H9 (cell line): ENCODE data around the gene HPS3. TPM values are rescaled to one million over a fixed set of nuclear protein-coding genes. Genes with fewer than 3 reads are reported as not detected.

ENCODE experiments used
- DNase-seq: peaks from one replicate; pipeline ENCODE4 v3.0.0-alpha.2; 2017
- H2AFZ ChIP-seq: one replicate; pipeline ENCODE4 v1.6.1; 2013; ENCODE audit warnings: mild to moderate bottlenecking, low read length, control low read depth, moderate library complexity
- H2AK5ac ChIP-seq: 2 replicates; pipeline ENCODE4 v1.6.1; 2013; ENCODE audit warnings: low read length, control low read depth, mixed read lengths; ENCODE audit not compliant: insufficient read length
- H2BK120ac ChIP-seq: one replicate; pipeline ENCODE4 v1.6.1; 2013; ENCODE audit warnings: low read depth, mild to moderate bottlenecking, low read length, control low read depth, inconsistent platforms; ENCODE audit not compliant: poor library complexity, severe bottlenecking
- H2BK12ac ChIP-seq: 2 replicates; pipeline ENCODE4 v1.6.1; 2013; ENCODE audit warnings: low read length, control low read depth, mixed read lengths, low read depth; ENCODE audit not compliant: insufficient read length
- H2BK15ac ChIP-seq: 2 replicates; pipeline ENCODE4 v1.6.1; 2013; ENCODE audit warnings: low read depth, low read length, control low read depth
- H2BK20ac ChIP-seq: one replicate; pipeline ENCODE4 v1.6.1; 2013; ENCODE audit warnings: low read depth, mild to moderate bottlenecking, low read length, control low read depth, inconsistent platforms; ENCODE audit not compliant: poor library complexity, severe bottlenecking
- H2BK5ac ChIP-seq: 2 replicates; pipeline ENCODE4 v1.6.1; 2013; ENCODE audit warnings: low read length, control low read depth, mixed read lengths; ENCODE audit not compliant: insufficient read length
- H3K14ac ChIP-seq: 2 replicates; pipeline ENCODE4 v1.6.1; 2013; ENCODE audit warnings: low read length, control low read depth; ENCODE audit not compliant: insufficient read depth
- H3K18ac ChIP-seq: 2 replicates; pipeline ENCODE4 v1.6.1; 2013; ENCODE audit warnings: low read depth, mild to moderate bottlenecking, mixed read lengths, low read length, control low read depth; ENCODE audit not compliant: insufficient read length
- H3K23ac ChIP-seq: 2 replicates; pipeline ENCODE4 v1.6.1; 2013; ENCODE audit warnings: low read length, control low read depth, mixed read lengths, low read depth; ENCODE audit not compliant: insufficient read length
- H3K23me2 ChIP-seq: 2 replicates; pipeline ENCODE4 v1.6.1; 2013; ENCODE audit warnings: low read depth, mild to moderate bottlenecking, mixed read lengths, low read length, control low read depth; ENCODE audit not compliant: insufficient read length, poor library complexity, severe bottlenecking
- H3K27ac ChIP-seq: 2 replicates; pipeline ENCODE4 v1.5.1; 2013; ENCODE audit warnings: low read length, control low read depth, mixed read lengths, low read depth; ENCODE audit not compliant: insufficient read length
- H3K27me3 ChIP-seq: 2 replicates; pipeline ENCODE4 v1.6.1; 2013; ENCODE audit warnings: low read length, control low read depth, inconsistent platforms; ENCODE audit not compliant: insufficient read depth
- H3K4ac ChIP-seq: 2 replicates; pipeline ENCODE4 v1.6.1; 2013; ENCODE audit warnings: low read depth, mild to moderate bottlenecking, control low read depth, inconsistent platforms, low read length, moderate library complexity
- H3K4me1 ChIP-seq: 2 replicates; pipeline ENCODE4 v1.6.1; 2013; ENCODE audit warnings: low read length, control low read depth, inconsistent platforms; ENCODE audit not compliant: insufficient read depth
- H3K4me2 ChIP-seq: 2 replicates; pipeline ENCODE4 v1.6.1; 2013; ENCODE audit warnings: low read length, control low read depth, mixed read lengths; ENCODE audit not compliant: insufficient read length, insufficient read depth
- H3K56ac ChIP-seq: 2 replicates; pipeline ENCODE4 v1.6.1; 2013; ENCODE audit warnings: low read depth, mild to moderate bottlenecking, mixed read lengths, low read length, control low read depth; ENCODE audit not compliant: insufficient read length
- H3K79me1 ChIP-seq: 2 replicates; pipeline ENCODE4 v1.6.1; 2013; ENCODE audit warnings: low read depth, mild to moderate bottlenecking, moderate library complexity, low read length, control low read depth, inconsistent platforms; ENCODE audit not compliant: insufficient read depth, poor library complexity, severe bottlenecking
- H3K79me2 ChIP-seq: 2 replicates; pipeline ENCODE4 v1.6.1; 2013; ENCODE audit warnings: low read length, control low read depth, inconsistent platforms; ENCODE audit not compliant: insufficient read depth
- H3K9ac ChIP-seq: 2 replicates; pipeline ENCODE4 v1.6.1; 2013; ENCODE audit warnings: low read length, control low read depth, mixed read lengths; ENCODE audit not compliant: insufficient read length; ENCODE audit errors: extremely low read depth
- H3K9me3 ChIP-seq: one replicate; pipeline ENCODE4 v1.6.1; 2013; ENCODE audit warnings: low read depth, low read length, inconsistent platforms; ENCODE audit not compliant: control insufficient read depth
- H3T11ph ChIP-seq: one replicate; pipeline ENCODE4 v1.6.1; 2013; ENCODE audit warnings: mild to moderate bottlenecking, low read length, control low read depth, inconsistent platforms
- H4K20me1 ChIP-seq: one replicate; pipeline ENCODE4 v1.6.1; 2013; ENCODE audit not compliant: control insufficient read depth, insufficient read length, insufficient read depth
- H4K5ac ChIP-seq: 2 replicates; pipeline ENCODE4 v1.6.1; 2013; ENCODE audit warnings: low read depth, mild to moderate bottlenecking, mixed read lengths, low read length, control low read depth; ENCODE audit not compliant: insufficient read length
- H4K8ac ChIP-seq: replicated peaks from 2 replicates; pipeline ENCODE4 v1.6.1; 2013; ENCODE audit warnings: low read length, control low read depth, mixed read lengths, low read depth; ENCODE audit not compliant: insufficient read length
- H4K91ac ChIP-seq: 2 replicates; pipeline ENCODE4 v1.6.1; 2013; ENCODE audit warnings: low read depth, mild to moderate bottlenecking, moderate library complexity, mixed read lengths, low read length, control low read depth; ENCODE audit not compliant: insufficient read length
- H3K27ac Mint-ChIP-seq, 3 experiments: 2 replicates in 2 of 3; 3 replicates in 1 of 3; pipeline ENCODE4 v1.8.0; 2020 to 2021; ENCODE audit warnings: mixed read lengths in 3 of 3, mild to moderate bottlenecking in 1 of 3, moderate library complexity in 1 of 3
- H3K27me3 Mint-ChIP-seq: 2 replicates; pipeline ENCODE4 v1.8.0; 2021; ENCODE audit warnings: low read depth, mild to moderate bottlenecking, moderate library complexity, mixed read lengths
- H3K36me3 Mint-ChIP-seq, 3 experiments: 2 replicates in 2 of 3; 3 replicates in 1 of 3; pipeline ENCODE4 v1.8.0; 2020 to 2021; ENCODE audit warnings: low read depth in 3 of 3, mixed read lengths in 3 of 3; ENCODE audit not compliant: insufficient read depth in 1 of 3
- H3K4me1 Mint-ChIP-seq, 2 experiments: 2 replicates each; pipeline ENCODE4 v1.8.0; 2020; ENCODE audit warnings: mixed read lengths in 2 of 2
- H3K4me3 Mint-ChIP-seq, 2 experiments: 2 replicates in 1 of 2; 3 replicates in 1 of 2; pipeline ENCODE4 v1.8.0; 2020 to 2021; ENCODE audit warnings: mild to moderate bottlenecking in 2 of 2, mixed read lengths in 2 of 2, moderate library complexity in 1 of 2
- H3K9me3 Mint-ChIP-seq, 2 experiments: 2 replicates in 1 of 2; 3 replicates in 1 of 2; pipeline ENCODE4 v1.8.0; 2020; ENCODE audit warnings: mild to moderate bottlenecking in 2 of 2, mixed read lengths in 2 of 2, moderate library complexity in 1 of 2
- CTCF ChIP-seq: fragments of 200-600 bp; sonication (generic); conservative IDR thresholded peaks from 3 replicates; pipeline ENCODE4 v1.8.0; 2021; ENCODE audit warnings: antibody characterized with exemption, mild to moderate bottlenecking
- WGBS: extraction: QIAGEN DNeasy Blood & Tissue Kit; methylation state at CpG from one replicate; pipeline ENCODE4 v1.1.7; 2013; ENCODE audit warnings: missing lambda C conversion rate, low lambda C conversion rate, mixed read lengths; ENCODE audit not compliant: insufficient read length; ENCODE audit errors: extremely low coverage; 5-methylcytosine and 5-hydroxymethylcytosine counted together
- total RNA-seq: library from RNA; stranded (reverse); gene quantifications from 2 replicates; pipeline ENCODE4 v1.2.1, GENCODE V29; 2021

Gene HPS3
- total RNA-seq, 1 experiment from 2014 or later = 46.5 TPM

DNA sequence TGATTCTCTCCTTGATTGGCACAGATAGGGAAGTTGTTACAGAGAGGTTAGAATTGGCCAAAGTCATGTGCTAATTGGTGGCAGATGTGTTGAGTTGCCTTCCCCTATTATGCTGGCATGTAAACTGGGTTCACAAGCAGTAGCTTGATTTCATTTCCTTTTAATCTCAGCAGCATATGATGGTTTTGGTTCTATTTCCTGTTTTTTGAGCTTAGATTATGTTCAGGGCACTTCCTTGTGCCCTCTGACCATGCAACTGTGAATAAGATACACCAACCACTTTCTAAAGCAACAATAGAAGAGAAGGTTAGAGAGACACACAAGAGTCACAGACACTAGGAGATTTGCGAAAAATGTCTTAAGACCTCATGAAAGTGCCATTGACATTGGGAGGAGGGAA lies 16.5 kb downstream of the HPS3 start:
- Histone ChIP-seq H3K4me1 (no peaks in the 10 kb centered on the region), H4K20me1 (no peaks in the 10 kb centered on the region), H2BK120ac (no peak overlapping the region), H2BK12ac (no peak overlapping the region), H3K9ac (no peak overlapping the region), H3T11ph (no peak overlapping the region), H2AK5ac (no peak overlapping the region), H2BK5ac (no peak overlapping the region), H3K23me2 (no peaks in the 10 kb centered on the region), H3K14ac (no peak overlapping the region), H3K18ac (no peak overlapping the region), H4K8ac (no peak overlapping the region), H3K79me2 (no peaks in the 10 kb centered on the region), H3K27ac (no peak overlapping the region), H3K4me2 (no peak overlapping the region), H3K79me1 (no peaks in the 10 kb centered on the region), H2BK15ac (no peak overlapping the region), H4K5ac (no peak overlapping the region), H3K56ac (no peak overlapping the region), H4K91ac (no peak overlapping the region), H3K4ac (no peak overlapping the region), H2AFZ (no peak overlapping the region), H3K9me3 (no peaks in the 10 kb centered on the region), H2BK20ac (no peak overlapping the region), H3K23ac (no peak overlapping the region), H3K27me3 (no peaks in the 10 kb centered on the region)
- Mint-ChIP-seq H3K4me1 (no peaks in the 10 kb centered on the region), H3K4me3 (no peak overlapping the region), H3K27me3 (no peaks in the 10 kb centered on the region), H3K36me3 (peaks cover 22 to 46% (median 38%) of the 10 kb centered on the region in 3 experiments; a peak in 6 of 7 replicates), H3K27ac (no peak overlapping the region), H3K9me3 (no peaks in the 10 kb centered on the region)
- WGBS = no CpG with 5 or more reads among the region's 1 CpG
- TF ChIP-seq CTCF = no peak
- DNase-seq = no peak
